ENCODE results near the gene PRKN. TPM values are rescaled to one million over a fixed set of nuclear protein-coding genes. Genes with fewer than 3 reads are reported as not detected.

The PRKN gene
- total and polyA plus RNA-seq, 5 experiments from 2014 or later, result 2.2 to 5.6 (median 3.5) TPM

- Mint-ChIP-seq H3K27ac (no peak overlapping the region), H3K36me3 (no peaks in the 10 kb centered on the region), H3K9me3 (peaks cover 0 to 3% (median 0%) of the 10 kb centered on the region in 9 donors), H3K4me1 (no peaks in the 10 kb centered on the region), H3K27me3 (no peaks in the 10 kb centered on the region), H3K4me3 (no peak overlapping the region)
- DNase-seq (no peak), ATAC-seq (no peak)
- POLR2A ChIA-PET, result no interaction called here
Measured at GRCh38 chr6:161482517-161482858, 1245.1 kb downstream of the PRKN start.

- no peaks in the 10 kb centered on the region for H3K4me1 Mint-ChIP-seq
- H3K9me3 Mint-ChIP-seq, result peaks cover 0 to 4% (median 0%) of the 10 kb centered on the region in 9 donors
Measured at GRCh38 chr6:161481786-161482516, 1245.6 kb downstream of the PRKN start.

DNA sequence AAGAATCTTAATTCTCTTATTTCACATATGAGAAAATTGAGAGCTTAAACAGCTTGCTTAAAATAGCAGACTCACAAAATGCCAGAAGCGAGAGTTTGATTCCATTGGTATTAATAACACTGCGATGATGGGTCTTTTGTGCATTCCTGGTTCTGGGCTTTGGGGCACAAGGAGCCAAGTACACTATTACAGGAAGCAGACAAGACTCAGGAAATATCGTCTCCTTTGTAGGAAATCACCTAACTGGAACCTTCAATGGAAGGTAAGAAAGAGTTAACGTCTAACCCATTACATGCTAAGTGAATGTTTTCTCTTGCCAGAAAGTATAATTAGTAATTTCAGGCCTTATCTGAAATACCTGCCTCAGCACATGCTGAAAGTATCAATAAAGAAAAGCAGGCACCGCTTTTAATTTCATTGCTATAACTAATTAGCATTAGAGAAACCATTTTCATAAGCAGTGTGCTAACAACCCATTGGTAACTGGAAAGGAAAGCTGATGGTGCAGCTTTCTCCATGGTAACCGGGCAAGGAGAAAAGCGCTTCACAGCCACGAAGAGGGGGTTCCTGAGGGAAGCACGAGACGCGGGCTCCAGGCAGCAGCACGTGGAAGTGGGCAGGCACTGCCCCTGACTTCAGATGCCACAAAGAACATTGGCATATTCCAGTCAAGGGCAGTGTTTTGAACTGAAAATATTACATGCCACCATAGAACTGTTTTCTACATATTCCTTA is 1247.0 kb downstream of the PRKN start:
- no peaks in the 10 kb centered on the region for H3K27me3 Mint-ChIP-seq
- POLR2A ChIA-PET, result no interaction called here
- ATAC-seq, result no peak
- H3K4me1 Mint-ChIP-seq, result no peaks in the 10 kb centered on the region
- no peak overlapping the region for H3K4me3 Mint-ChIP-seq
- H3K36me3 Mint-ChIP-seq, result peaks cover 0 to 4% (median 2%) of the 10 kb centered on the region in 3 donors
- DNase-seq, result no peak
- peaks cover 0 to 9% (median 0%) of the 10 kb centered on the region in 9 donors for H3K9me3 Mint-ChIP-seq
- no peak overlapping the region for H3K27ac Mint-ChIP-seq

More at GRCh38 chr6:161481786-161482516, 1245.6 kb downstream of the PRKN start:
- Mint-ChIP-seq H3K4me3 (no peak overlapping the region), H3K27me3 (no peaks in the 10 kb centered on the region), H3K27ac (no peak overlapping the region), H3K36me3 (no peaks in the 10 kb centered on the region)
- ATAC-seq (no peak), DNase-seq (no peak)
- POLR2A ChIA-PET, result no interaction called here

- POLR2A ChIA-PET, result no interaction called here
- ATAC-seq, result no peak
Measured at GRCh38 chr6:161479376-161479775, 1248.2 kb downstream of the PRKN start.

GRCh38 chr6:161477876-161478425 is 1249.6 kb downstream of the PRKN start:
- no peaks in the 10 kb centered on the region for H3K4me1 Mint-ChIP-seq
- DNase-seq, result no peak
- ATAC-seq, result no peak
- peaks cover 2 to 4% (median 2%) of the 10 kb centered on the region in 3 donors for H3K36me3 Mint-ChIP-seq
- H3K27ac Mint-ChIP-seq, result no peak overlapping the region
- no peak overlapping the region for H3K4me3 Mint-ChIP-seq
- peaks cover 0 to 9% (median 0%) of the 10 kb centered on the region in 9 donors for H3K9me3 Mint-ChIP-seq
- no peaks in the 10 kb centered on the region for H3K27me3 Mint-ChIP-seq
- POLR2A ChIA-PET, result no interaction called here

More at GRCh38 chr6:161479376-161479775, 1248.2 kb downstream of the PRKN start:
- no peaks in the 10 kb centered on the region for H3K27me3 Mint-ChIP-seq
- no peak overlapping the region for H3K27ac Mint-ChIP-seq
- no peaks in the 10 kb centered on the region for H3K4me1 Mint-ChIP-seq
- peaks cover 0 to 9% (median 0%) of the 10 kb centered on the region in 9 donors for H3K9me3 Mint-ChIP-seq
- no peak for DNase-seq
- H3K4me3 Mint-ChIP-seq, result no peak overlapping the region
- H3K36me3 Mint-ChIP-seq, result peaks cover 0 to 4% (median 2%) of the 10 kb centered on the region in 3 donors

GRCh38 chr6:161476711-161477110 is 1250.9 kb downstream of the PRKN start:
- Mint-ChIP-seq H3K27me3 (no peaks in the 10 kb centered on the region), H3K36me3 (peaks cover 2 to 4% (median 2%) of the 10 kb centered on the region in 3 donors), H3K4me1 (no peaks in the 10 kb centered on the region), H3K9me3 (peaks cover 0 to 9% (median 0%) of the 10 kb centered on the region in 9 donors), H3K4me3 (no peak overlapping the region), H3K27ac (no peak overlapping the region)
- DNase-seq (no peak), ATAC-seq (no peak)
- POLR2A ChIA-PET, result no interaction called here

DNA sequence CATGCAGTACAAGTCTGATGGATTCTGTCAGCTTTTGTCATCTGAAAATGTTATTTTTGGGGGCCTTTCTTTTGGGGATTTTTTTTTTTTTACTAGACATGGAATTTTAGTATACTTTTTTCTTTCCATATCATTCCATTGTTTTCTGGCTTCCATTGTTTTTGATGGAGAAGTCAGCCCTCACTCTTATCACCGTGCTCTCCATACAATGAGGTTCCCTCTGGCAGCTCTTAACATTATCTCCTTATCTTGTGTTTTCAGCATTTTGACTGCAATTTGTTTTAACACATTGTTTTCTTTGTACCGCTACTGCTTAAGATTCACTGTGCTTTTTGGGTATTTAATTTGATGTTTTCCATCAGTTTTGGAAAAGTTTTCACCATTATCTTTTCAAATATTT is 1262.2 kb downstream of the PRKN start:
- Mint-ChIP-seq H3K4me3 (no peak overlapping the region), H3K27me3 (peaks cover 0 to 1% (median 0%) of the 10 kb centered on the region in 5 donors), H3K36me3 (peaks cover 0 to 11% (median 0%) of the 10 kb centered on the region in 3 donors), H3K4me1 (peaks cover 0 to 9% (median 0%) of the 10 kb centered on the region in 4 donors), H3K27ac (no peak overlapping the region), H3K9me3 (peaks cover 0 to 19% (median 0%) of the 10 kb centered on the region in 9 donors)
- no peak for ATAC-seq
- POLR2A ChIA-PET, result no interaction called here
- no peak for DNase-seq

GRCh38 chr6:161463071-161463470 is 1264.5 kb downstream of the PRKN start:
- no peaks in the 10 kb centered on the region for H3K36me3 Mint-ChIP-seq
- peaks cover 0 to 19% (median 0%) of the 10 kb centered on the region in 9 donors for H3K9me3 Mint-ChIP-seq
- H3K27me3 Mint-ChIP-seq, result no peaks in the 10 kb centered on the region
- POLR2A ChIA-PET, result no interaction called here
- no peak overlapping the region for H3K4me3 Mint-ChIP-seq
- DNase-seq, result no peak
- H3K27ac Mint-ChIP-seq, result peak overlapping the region in 1 of 10 donors; percentile 31
- ATAC-seq, result no peak
- H3K4me1 Mint-ChIP-seq, result peaks cover 8 to 14% (median 11%) of the 10 kb centered on the region in 4 donors

DNA sequence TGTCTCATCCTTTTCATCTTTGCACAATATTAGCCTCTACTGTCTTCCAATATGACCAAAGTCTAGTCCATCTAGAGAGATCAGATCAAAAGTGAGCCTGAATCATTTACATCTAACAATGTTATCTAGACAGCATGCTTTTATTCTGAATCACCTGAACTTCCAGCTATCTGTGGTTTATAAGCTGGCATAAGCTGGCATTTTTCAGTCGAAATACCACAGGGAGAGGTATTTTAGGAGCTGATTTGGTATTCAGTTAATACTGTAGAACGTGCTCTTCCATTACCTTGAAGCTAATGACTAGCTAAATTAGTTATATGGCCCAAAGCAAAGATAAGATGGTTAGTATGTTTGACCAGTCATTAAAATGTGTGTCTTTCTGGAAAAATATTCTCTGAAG is 1265.4 kb downstream of the PRKN start:
- Mint-ChIP-seq H3K27ac (no peak overlapping the region), H3K9me3 (peaks cover 0 to 19% (median 0%) of the 10 kb centered on the region in 9 donors), H3K27me3 (no peaks in the 10 kb centered on the region), H3K4me3 (no peak overlapping the region), H3K36me3 (no peaks in the 10 kb centered on the region), H3K4me1 (peaks cover 8 to 14% (median 12%) of the 10 kb centered on the region in 4 donors)
- POLR2A ChIA-PET, result no interaction called here
- no peak for DNase-seq
- ATAC-seq, result no peak

GRCh38 chr6:161459008-161459615 is 1268.5 kb downstream of the PRKN start:
- Mint-ChIP-seq H3K9me3 (peaks cover 0 to 6% (median 0%) of the 10 kb centered on the region in 9 donors), H3K36me3 (peaks cover 0 to 2% (median 0%) of the 10 kb centered on the region in 3 donors), H3K4me3 (no peak overlapping the region), H3K4me1 (peaks cover 7 to 14% (median 11%) of the 10 kb centered on the region in 4 donors), H3K27ac (no peak overlapping the region), H3K27me3 (no peaks in the 10 kb centered on the region)
- DNase-seq (no peak), ATAC-seq (no peak)
- POLR2A ChIA-PET, result no interaction called here

DNA sequence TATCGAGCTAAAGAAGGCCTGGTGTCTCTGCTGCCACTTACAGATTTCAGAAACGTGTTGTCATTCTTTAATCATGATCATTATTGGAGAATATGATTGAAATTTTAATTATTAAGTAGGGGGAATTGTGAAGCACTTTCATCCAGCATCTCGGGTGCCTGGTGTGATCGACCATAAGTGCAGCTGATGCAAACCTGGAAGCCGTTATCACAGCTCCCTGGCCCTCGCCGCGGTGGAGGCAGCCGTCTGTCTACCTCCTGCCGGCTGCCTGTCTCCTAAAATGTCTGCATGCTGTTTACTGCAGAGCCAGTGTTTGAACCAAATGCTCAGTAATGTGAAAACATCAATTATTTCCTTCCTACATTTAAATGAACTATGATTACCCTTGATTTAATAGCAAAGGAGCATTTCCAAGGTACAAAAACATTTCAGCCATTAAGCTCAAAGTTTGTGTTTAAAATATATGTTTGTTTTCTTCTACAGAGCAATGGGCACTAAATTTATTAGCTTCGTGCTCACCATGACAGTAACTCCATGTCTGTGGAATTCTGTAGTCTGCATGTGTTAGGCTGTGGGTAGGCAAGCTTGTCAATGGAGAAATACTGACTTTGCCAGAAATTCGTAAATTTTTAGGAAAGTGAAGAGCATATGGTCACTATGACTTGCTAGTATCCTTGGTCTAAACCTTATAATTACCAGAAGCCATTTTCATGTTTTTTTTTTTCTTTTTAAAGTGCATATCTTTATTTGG is 1269.2 kb downstream of the PRKN start:
- peaks cover 0 to 6% (median 0%) of the 10 kb centered on the region in 9 donors for H3K9me3 Mint-ChIP-seq
- H3K27ac Mint-ChIP-seq, result no peak overlapping the region
- POLR2A ChIA-PET, result no interaction called here
- peaks cover 7 to 14% (median 11%) of the 10 kb centered on the region in 4 donors for H3K4me1 Mint-ChIP-seq
- H3K4me3 Mint-ChIP-seq, result no peak overlapping the region
- DNase-seq (no peak), ATAC-seq (no peak)
- peaks cover 0 to 2% (median 0%) of the 10 kb centered on the region in 3 donors for H3K36me3 Mint-ChIP-seq
- no peaks in the 10 kb centered on the region for H3K27me3 Mint-ChIP-seq

DNA sequence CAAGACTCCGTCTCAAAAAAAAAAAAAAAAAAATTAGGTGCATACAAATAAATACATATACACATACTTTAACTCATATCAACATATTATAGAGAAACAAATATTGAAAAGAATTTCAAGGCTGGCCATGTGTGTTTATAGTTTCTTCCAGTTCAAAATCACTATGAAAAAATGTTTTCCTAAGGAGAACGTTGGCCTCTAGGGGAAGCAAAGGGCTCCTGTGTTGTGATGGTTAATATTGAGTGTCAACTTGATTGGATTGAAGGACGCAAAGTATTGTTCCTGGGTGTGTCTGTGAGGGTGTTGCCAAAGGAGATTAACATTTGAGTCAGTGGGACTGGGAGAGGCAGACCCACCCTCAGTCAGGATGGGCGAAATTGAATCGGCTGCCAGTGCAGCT is 1271.7 kb downstream of the PRKN start:
- H3K4me3 Mint-ChIP-seq, result no peak overlapping the region
- no peak for DNase-seq

More for the DNA sequence above, 1271.7 kb downstream of the PRKN start:
- ATAC-seq, result no peak
- H3K27ac Mint-ChIP-seq, result no peak overlapping the region
- H3K27me3 Mint-ChIP-seq, result no peaks in the 10 kb centered on the region
- peaks cover 0 to 6% (median 0%) of the 10 kb centered on the region in 9 donors for H3K9me3 Mint-ChIP-seq
- peaks cover 2 to 14% (median 11%) of the 10 kb centered on the region in 4 donors for H3K4me1 Mint-ChIP-seq
- POLR2A ChIA-PET, result no interaction called here
- peaks cover 0 to 2% (median 0%) of the 10 kb centered on the region in 3 donors for H3K36me3 Mint-ChIP-seq

Measured in naive thymus-derived CD8-positive, alpha-beta T cell (primary cell).